B cell (primary cell): Measurements from ENCODE around the gene RFC3. TPM values are rescaled to one million over a fixed set of nuclear protein-coding genes. Genes with fewer than 3 reads are reported as not detected.

Experiments used
- ATAC-seq: fragments of 200-7000 bp; cut with Tn5 transposase; one replicate; pipeline ENCODE4 v1.10.0; 2021; ENCODE audit warnings: low read depth, mild to moderate bottlenecking, moderate number of reproducible peaks, moderate library complexity
- CTCF ChIA-PET: fragments of 350-600 bp; sonication (Branson Sonifier 250); formaldehyde crosslinking; loops from one replicate; lab custom pipeline; 2021; ENCODE audit warnings: antibody characterized with exemption, inconsistent platforms; lab: Charles Lee
- POLR2A ChIA-PET: fragments of 350-600 bp; sonication (Branson Sonifier 250); formaldehyde crosslinking; loops from one replicate; lab custom pipeline; 2021; ENCODE audit warnings: antibody characterized with exemption; lab: Charles Lee
- DNase-seq: peaks from one replicate; pipeline ENCODE4 v3.0.0; 2013
- H2AFZ ChIP-seq: 2 replicates; pipeline ENCODE4 v1.6.1; 2012; ENCODE audit warnings: mild to moderate bottlenecking, low read depth, low read length; ENCODE audit not compliant: insufficient read depth, poor library complexity, severe bottlenecking
- H3K27ac ChIP-seq, 2 donors: 1 replicate in 1 of 2; 2 replicates in 1 of 2; pipeline ENCODE4 v1.5.1; 2012 to 2013; ENCODE audit warnings: low read length in 2 of 2, mild to moderate bottlenecking in 2 of 2, moderate library complexity in 1 of 2
- H3K27me3 ChIP-seq, 4 experiments: fragments of 200-600 bp in 1 of 4; sonication (generic) in 1 of 4; replicated peaks in 1 of 4; 1 replicate in 2 of 4; 2 replicates in 2 of 4; pipeline versions ENCODE4 v1.6.1 to v1.7.0; 2013 to 2016; ENCODE audit warnings: low read length in 3 of 4, mild to moderate bottlenecking in 2 of 4, mixed read lengths in 1 of 4, moderate library complexity in 1 of 4; ENCODE audit not compliant: insufficient read depth in 4 of 4, control insufficient read depth in 3 of 4; ENCODE audit errors: control extremely low read depth in 1 of 4
- H3K36me3 ChIP-seq, 2 experiments: replicated peaks in 1 of 2; 1 replicate in 1 of 2; 2 replicates in 1 of 2; pipeline versions ENCODE4 v1.6.1 to v1.7.1; 2013; ENCODE audit warnings: low read length in 1 of 2; ENCODE audit not compliant: insufficient read depth in 2 of 2, control insufficient read depth in 1 of 2; ENCODE audit errors: control extremely low read depth in 1 of 2, extremely low read depth in 1 of 2
- H3K4me1 ChIP-seq, 2 donors: fragments of 200-600 bp in 1 of 2; sonication (generic) in 1 of 2; 1 replicate in 1 of 2; 2 replicates in 1 of 2; pipeline versions ENCODE4 v1.5.1 to v1.6.1; 2013 to 2017; ENCODE audit warnings: low read length in 2 of 2; ENCODE audit not compliant: control insufficient read depth in 2 of 2, insufficient read depth in 2 of 2
- H3K4me2 ChIP-seq: replicated peaks from 2 replicates; pipeline ENCODE3; 2012; ENCODE audit warnings: mild to moderate bottlenecking, low read depth, low read length; ENCODE audit not compliant: poor library complexity, severe bottlenecking
- H3K4me3 ChIP-seq, 5 experiments: fragments of 200-600 bp in 1 of 5; sonication (generic) in 1 of 5; 1 replicate in 3 of 5; 2 replicates in 2 of 5; pipeline versions ENCODE4 v1.5.1 to v1.7.0; 2011 to 2016; ENCODE audit warnings: low read length in 4 of 5, mild to moderate bottlenecking in 4 of 5, low read depth in 2 of 5, control low read depth in 1 of 5, moderate library complexity in 1 of 5; ENCODE audit not compliant: insufficient read depth in 1 of 5; ENCODE audit errors: control extremely low read depth in 1 of 5, extremely low read depth in 1 of 5
- H3K79me2 ChIP-seq: fragments of 200-600 bp; sonication (generic); one replicate; pipeline ENCODE4 v1.6.0; 2016; ENCODE audit warnings: low read length; ENCODE audit not compliant: control insufficient read depth, insufficient read depth
- H3K9ac ChIP-seq: fragments of 200-600 bp; sonication (generic); 2 replicates; pipeline ENCODE4 v1.6.1; 2017; ENCODE audit warnings: mild to moderate bottlenecking, low read length, moderate library complexity
- H3K9me3 ChIP-seq, 3 donors: one replicate each; pipeline versions ENCODE4 v1.6.1 to v1.7.1; 2013; ENCODE audit warnings: low read length in 2 of 3; ENCODE audit not compliant: control insufficient read depth in 2 of 3, insufficient read depth in 1 of 3; ENCODE audit errors: control extremely low read depth in 1 of 3
- H4K20me1 ChIP-seq: 2 replicates; pipeline ENCODE4 v1.6.0; 2012; ENCODE audit warnings: mild to moderate bottlenecking, low read length; ENCODE audit not compliant: insufficient read depth, control insufficient read depth, poor library complexity, severe bottlenecking
- H3K27ac Mint-ChIP-seq: one replicate; pipeline ENCODE4 v1.8.0; 2021; ENCODE audit warnings: mixed read lengths
- H3K27me3 Mint-ChIP-seq: one replicate; pipeline ENCODE4 v1.8.0; 2021; ENCODE audit warnings: mixed read lengths
- H3K4me1 Mint-ChIP-seq: one replicate; pipeline ENCODE4 v1.8.0; 2021; ENCODE audit warnings: mixed read lengths
- H3K4me3 Mint-ChIP-seq: one replicate; pipeline ENCODE4 v1.8.0; 2021; ENCODE audit warnings: mixed read lengths
- H3K9me3 Mint-ChIP-seq: one replicate; pipeline ENCODE4 v1.8.0; 2022; ENCODE audit warnings: mixed read lengths; ENCODE audit not compliant: insufficient read depth
- EZH2 ChIP-seq: IDR thresholded peaks from 2 replicates; pipeline ENCODE4 v1.6.1; 2012; ENCODE audit warnings: borderline replicate concordance, low read depth, mild to moderate bottlenecking, moderate library complexity, low read length; ENCODE audit not compliant: insufficient read depth, poor library complexity, severe bottlenecking
- WGBS: methylation state at CpG from one replicate; pipeline ENCODE4 v1.1.5; 2013; ENCODE audit warnings: missing lambda C conversion rate; ENCODE audit not compliant: insufficient coverage; 5-methylcytosine and 5-hydroxymethylcytosine counted together
- intact Hi-C: fragments of 100-400 bp; cut with micrococcal nuclease; formaldehyde crosslinking; loops from one replicate; pipeline ENCODE4 v1.10.0; 2022
- polyA plus RNA-seq: library from polyadenylated mRNA; depleted of rRNA; stranded (reverse); fragments of >200 nt; gene quantifications from 2 replicates; pipeline ENCODE4 v1.2.3, GENCODE V29; 2012
- total RNA-seq, 2 donors: library from RNA; stranded (reverse); fragments of 120-200 nt in 1 of 2; gene quantifications; 1 replicate in 1 of 2; 2 replicates in 1 of 2; pipeline versions ENCODE4 v1.2.3 to v1.2.4, GENCODE V29; 2013 to 2022
- TF ChIP-seq, protein P1 (sequence below): fragments of 200-600 bp; IDR thresholded peaks from one replicate; pipeline ENCODE4 v1.8.0; 2022; ENCODE audit warnings: antibody characterized with exemption, mild to moderate bottlenecking

RFC3 gene
- total and polyA plus RNA-seq, 2 donors (not counting 1 experiment from before 2014, with no cell fraction given), result 3.2 to 9.4 TPM

DNA sequence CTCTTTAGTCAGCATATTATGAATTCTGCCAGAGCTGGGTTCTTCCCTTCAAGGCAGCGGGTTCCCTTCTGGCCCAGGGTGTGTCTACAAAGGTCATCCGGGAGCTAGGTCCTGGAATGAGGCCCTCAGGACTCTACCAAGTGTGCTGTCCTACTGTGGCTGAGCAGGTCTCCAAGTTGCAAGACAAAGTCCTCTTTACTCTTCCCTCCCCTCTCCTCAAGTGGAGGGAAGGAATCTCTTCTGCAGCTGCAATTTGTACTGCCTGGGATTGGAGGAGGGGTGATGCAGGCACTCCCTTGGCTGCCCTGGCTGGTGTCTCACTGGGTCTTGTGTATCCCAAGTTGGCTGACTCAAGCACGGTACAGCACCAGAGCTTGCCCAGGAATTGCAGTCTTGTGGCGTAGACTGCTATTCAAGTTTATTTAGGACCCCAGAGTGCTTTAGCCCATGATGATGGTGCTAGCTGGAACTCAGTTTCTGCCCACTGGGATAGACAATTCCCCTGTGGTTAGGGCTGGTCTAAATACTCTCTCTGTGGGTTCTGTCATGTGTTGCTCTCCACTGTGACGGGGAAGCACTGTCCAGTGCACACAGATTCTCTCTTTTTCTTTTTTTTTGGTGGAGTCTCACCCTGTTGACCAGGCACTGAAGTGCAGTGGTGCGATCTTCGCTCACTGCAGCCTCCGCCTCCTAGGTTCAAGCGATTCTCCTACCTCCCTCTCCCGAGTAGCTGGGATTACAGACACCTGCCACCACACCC is 28.5 kb downstream of the RFC3 start:
- Histone ChIP-seq H3K9me3 (no peaks in the 10 kb centered on the region), H3K36me3 (peaks cover 0 to 4% of the 10 kb centered on the region in 2 experiments), H3K4me3 (no peak overlapping the region), H3K27me3 (no peaks in the 10 kb centered on the region), H3K4me1 (no peaks in the 10 kb centered on the region), H3K9ac (no peak overlapping the region), H3K4me2 (no peak overlapping the region), H2AFZ (no peak overlapping the region), H3K79me2 (no peaks in the 10 kb centered on the region), H4K20me1 (no peaks in the 10 kb centered on the region), H3K27ac (no peak overlapping the region)
- TF ChIP-seq EZH2, result no peak
- TF ChIP-seq, protein P1, sequence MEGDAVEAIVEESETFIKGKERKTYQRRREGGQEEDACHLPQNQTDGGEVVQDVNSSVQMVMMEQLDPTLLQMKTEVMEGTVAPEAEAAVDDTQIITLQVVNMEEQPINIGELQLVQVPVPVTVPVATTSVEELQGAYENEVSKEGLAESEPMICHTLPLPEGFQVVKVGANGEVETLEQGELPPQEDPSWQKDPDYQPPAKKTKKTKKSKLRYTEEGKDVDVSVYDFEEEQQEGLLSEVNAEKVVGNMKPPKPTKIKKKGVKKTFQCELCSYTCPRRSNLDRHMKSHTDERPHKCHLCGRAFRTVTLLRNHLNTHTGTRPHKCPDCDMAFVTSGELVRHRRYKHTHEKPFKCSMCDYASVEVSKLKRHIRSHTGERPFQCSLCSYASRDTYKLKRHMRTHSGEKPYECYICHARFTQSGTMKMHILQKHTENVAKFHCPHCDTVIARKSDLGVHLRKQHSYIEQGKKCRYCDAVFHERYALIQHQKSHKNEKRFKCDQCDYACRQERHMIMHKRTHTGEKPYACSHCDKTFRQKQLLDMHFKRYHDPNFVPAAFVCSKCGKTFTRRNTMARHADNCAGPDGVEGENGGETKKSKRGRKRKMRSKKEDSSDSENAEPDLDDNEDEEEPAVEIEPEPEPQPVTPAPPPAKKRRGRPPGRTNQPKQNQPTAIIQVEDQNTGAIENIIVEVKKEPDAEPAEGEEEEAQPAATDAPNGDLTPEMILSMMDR, result no peak
- no peak overlapping the region for H3K4me3 Mint-ChIP-seq
- ChIA-PET POLR2A (no interaction called here), CTCF (no interaction called here)
- no peaks in the 10 kb centered on the region for H3K4me1 Mint-ChIP-seq
- DNase-seq (no peak), ATAC-seq (no peak)
- WGBS, result 83% methylated on average over 4 of the region's 10 CpGs
- no peak overlapping the region for H3K27ac Mint-ChIP-seq
- intact Hi-C loops, result no loop called here
- no peaks in the 10 kb centered on the region for H3K27me3 Mint-ChIP-seq
- no peaks in the 10 kb centered on the region for H3K9me3 Mint-ChIP-seq

DNA sequence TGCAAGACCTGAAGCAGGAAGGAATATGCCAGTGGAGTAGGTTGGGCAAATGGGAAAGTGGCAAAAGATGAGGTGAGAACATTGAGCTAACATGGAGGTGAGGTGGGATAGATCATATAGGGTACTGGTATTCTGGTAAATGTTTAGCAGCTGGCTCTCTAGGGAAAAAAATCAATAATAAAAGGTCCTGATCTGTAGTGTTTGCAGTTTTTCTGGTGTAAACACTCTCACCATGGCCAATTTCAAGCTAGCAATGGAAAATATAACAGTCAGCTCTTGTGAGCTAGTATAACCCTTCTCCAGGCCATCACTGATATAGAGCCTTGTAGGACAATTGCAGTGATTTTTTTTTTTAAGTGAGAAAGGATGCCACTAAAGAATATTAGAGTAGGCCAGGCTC is 31.3 kb downstream of the RFC3 start:
- CTCF ChIA-PET, result no interaction called here
- Histone ChIP-seq H3K79me2 (no peaks in the 10 kb centered on the region), H2AFZ (no peak overlapping the region), H3K9me3 (peaks cover 0 to 1% (median 0%) of the 10 kb centered on the region in 3 donors), H4K20me1 (no peaks in the 10 kb centered on the region), H3K4me1 (no peaks in the 10 kb centered on the region), H3K27ac (no peak overlapping the region), H3K4me2 (no peak overlapping the region), H3K36me3 (peaks cover 0 to 4% of the 10 kb centered on the region in 2 experiments), H3K4me3 (no peak overlapping the region), H3K27me3 (no peaks in the 10 kb centered on the region), H3K9ac (no peak overlapping the region)
- H3K27me3 Mint-ChIP-seq, result no peaks in the 10 kb centered on the region
- intact Hi-C loops, result no loop called here
- no peak for TF ChIP-seq EZH2
- TF ChIP-seq, protein P1, result no peak
- no peaks in the 10 kb centered on the region for H3K9me3 Mint-ChIP-seq
- no peak overlapping the region for H3K27ac Mint-ChIP-seq
- POLR2A ChIA-PET, result no interaction called here
- DNase-seq (no peak), ATAC-seq (no peak)
- no peak overlapping the region for H3K4me3 Mint-ChIP-seq
- H3K4me1 Mint-ChIP-seq, result no peaks in the 10 kb centered on the region
